ENCODE results near the gene FAM170A. TPM values are rescaled to one million over a fixed set of nuclear protein-coding genes. Genes with fewer than 3 reads are reported as not detected.

The FAM170A gene
- polyA plus RNA-seq, 1 experiment: not detected

GRCh38 chr5:119680080-119680479, 50.7 kb downstream of the FAM170A start:
- CTCF ChIA-PET: no interaction called here
- Histone ChIP-seq H3K36me3 (ENCODE audit: control insufficient read depth, insufficient read depth, low read length) (no peaks in the 10 kb centered on the region), H3K27me3 (ENCODE audit: control insufficient read depth, insufficient read depth, low read length) (no peaks in the 10 kb centered on the region), H3K4me3 (ENCODE audit: low read depth, low read length) (no peak overlapping the region)
- POLR2A ChIA-PET: no interaction called here
- TF ChIP-seq CTCF (IDR thresholded peaks at IDR 0.05; ENCODE audit: insufficient read depth, low read depth, low read length): no peak
- DNase-seq (ENCODE audit: low read depth): no peak

GRCh38 chr5:119681734-119682133, 52.4 kb downstream of the FAM170A start:
- Histone ChIP-seq H3K36me3 (ENCODE audit: control insufficient read depth, insufficient read depth, low read length) (no peaks in the 10 kb centered on the region), H3K27me3 (ENCODE audit: control insufficient read depth, insufficient read depth, low read length) (no peaks in the 10 kb centered on the region), H3K4me3 (ENCODE audit: low read depth, low read length) (no peak overlapping the region)
- CTCF ChIA-PET: no interaction called here
- DNase-seq (ENCODE audit: low read depth): no peak
- POLR2A ChIA-PET: no interaction called here
- TF ChIP-seq CTCF (IDR thresholded peaks at IDR 0.05; ENCODE audit: insufficient read depth, low read depth, low read length): no peak

GRCh38 chr5:119682372-119682771, 53.0 kb downstream of the FAM170A start:
- H3K27me3 ChIP-seq (ENCODE audit: control insufficient read depth, insufficient read depth, low read length): no peaks in the 10 kb centered on the region
- ChIA-PET POLR2A (no interaction called here), CTCF (no interaction called here)
- DNase-seq (ENCODE audit: low read depth): no peak
- no peak for TF ChIP-seq CTCF (IDR thresholded peaks at IDR 0.05; ENCODE audit: insufficient read depth, low read depth, low read length)
- no peak overlapping the region for H3K4me3 ChIP-seq (ENCODE audit: low read depth, low read length)
- H3K36me3 ChIP-seq (ENCODE audit: control insufficient read depth, insufficient read depth, low read length): no peaks in the 10 kb centered on the region

Other genes with a start within 250 kb of the FAM170A start
- gene HSD17B4, start 177.1 kb upstream of the FAM170A start, polyA plus RNA-seq (2011; rRNA removed): 77.2 and 107 TPM in 2 replicates

Measured in BJ (cell line).